Fibroblast of upper back skin (primary cell): Measurements from ENCODE around the gene SPATA19.

ENCODE experiments used
- DNase-seq: peaks from one replicate; pipeline ENCODE4 v3.0.0-alpha.2; 2013

Gene SPATA19

DNA sequence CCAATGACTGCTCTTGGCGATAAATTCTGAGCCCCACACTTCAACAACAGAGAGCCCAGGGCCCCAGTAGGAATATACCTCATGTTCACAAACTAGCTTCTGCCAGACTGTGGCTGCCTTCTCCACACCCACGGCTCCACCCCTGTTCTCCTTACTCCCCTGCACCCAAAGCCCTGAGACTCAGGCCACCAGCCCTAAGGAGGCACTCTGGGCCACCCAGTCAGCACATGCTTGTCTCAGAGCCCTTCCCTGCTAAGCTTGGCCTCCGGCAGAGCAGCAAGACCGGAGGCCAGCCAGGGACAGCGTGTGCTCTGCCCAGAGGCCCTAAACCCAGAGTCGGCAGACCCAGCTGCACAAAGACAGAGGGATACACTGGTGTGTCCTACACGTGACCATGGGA lies 27.9 kb downstream of the SPATA19 start:
- DNase-seq, result no peak

GRCh38 chr11:133816146-133816870 lies 29.0 kb downstream of the SPATA19 start:
- DNase-seq, result no peak

DNA sequence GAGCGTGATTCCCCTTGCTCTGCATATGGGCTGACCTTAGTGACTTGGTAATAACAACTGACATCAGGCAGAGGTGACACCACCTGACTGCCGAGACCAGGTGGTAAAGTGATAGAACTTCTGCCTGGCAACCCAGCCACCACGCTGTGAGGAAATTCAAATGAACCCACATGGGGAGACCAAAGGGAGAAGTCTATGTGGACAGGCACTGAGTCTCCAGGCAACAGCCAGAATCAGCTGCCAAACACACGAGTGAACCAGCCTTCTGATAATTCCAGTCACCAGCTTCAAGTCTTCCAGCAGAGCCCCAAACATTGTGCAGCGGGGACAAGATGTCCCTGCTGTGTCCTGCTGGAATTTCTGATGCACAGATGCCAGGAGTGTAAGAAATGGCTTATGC lies 29.7 kb downstream of the SPATA19 start:
- no peak for DNase-seq

- no peak for DNase-seq
These were observed 30.7 kb downstream of the SPATA19 start for GRCh38 chr11:133814588-133815100.

- DNase-seq, result no peak
These were observed 33.2 kb downstream of the SPATA19 start for GRCh38 chr11:133811850-133812685.

DNA sequence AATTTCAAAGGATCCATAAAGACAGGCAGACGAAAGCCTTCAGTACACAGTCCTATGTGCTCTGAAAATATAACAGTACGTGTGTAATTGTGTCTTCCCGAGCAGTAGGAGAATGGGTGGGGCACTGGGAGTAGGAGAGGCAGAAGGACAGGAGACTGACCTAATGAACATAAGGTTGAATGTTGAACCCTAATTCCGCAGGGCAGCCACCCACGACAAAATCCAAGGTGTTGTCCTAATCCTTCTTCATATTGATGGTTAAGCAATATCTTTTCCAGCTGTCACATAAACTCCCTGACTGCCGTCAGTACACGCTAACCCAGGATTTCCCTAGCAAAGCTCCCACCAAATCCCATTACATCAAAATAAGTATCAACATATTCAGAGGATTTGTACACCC lies 34.5 kb downstream of the SPATA19 start:
- DNase-seq, result no peak

GRCh38 chr11:133809569-133810491 lies 35.5 kb downstream of the SPATA19 start:
- DNase-seq, result no peak

DNA sequence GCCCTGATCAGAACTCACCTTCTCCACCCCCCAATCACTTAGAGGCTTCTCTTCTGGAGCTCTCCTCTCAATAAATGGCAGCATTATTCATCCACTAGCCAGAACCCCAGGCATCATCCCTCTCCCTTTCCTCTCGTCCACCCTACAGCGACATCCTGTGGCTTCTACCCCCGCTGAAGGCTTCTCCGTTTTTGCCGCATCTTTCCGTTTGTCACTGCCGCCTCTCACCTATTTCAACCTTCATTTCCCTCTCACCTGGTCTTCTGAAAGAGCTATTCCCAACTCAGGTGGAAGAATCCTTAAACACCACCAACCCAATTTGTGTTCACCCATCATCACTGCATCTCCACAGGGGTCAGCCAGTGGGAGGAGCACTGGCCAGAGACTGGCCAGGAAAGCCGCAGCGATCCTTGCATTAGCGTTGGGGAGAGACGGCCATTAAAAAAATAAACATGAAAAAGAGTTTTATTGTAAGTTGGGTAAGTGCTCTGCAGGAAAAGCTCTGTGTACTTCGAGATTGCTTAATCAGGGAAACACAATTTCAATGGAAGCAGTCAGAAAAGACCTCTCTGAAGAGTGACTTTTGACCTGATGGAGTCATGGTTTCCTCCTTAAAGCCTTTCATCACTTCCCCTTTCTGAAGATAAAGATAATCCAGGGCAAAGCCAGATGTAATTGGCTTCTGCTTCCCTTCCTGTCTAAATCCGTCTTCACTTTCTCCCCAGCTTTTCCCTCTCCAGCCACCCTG lies 36.7 kb downstream of the SPATA19 start:
- no peak for DNase-seq

DNA sequence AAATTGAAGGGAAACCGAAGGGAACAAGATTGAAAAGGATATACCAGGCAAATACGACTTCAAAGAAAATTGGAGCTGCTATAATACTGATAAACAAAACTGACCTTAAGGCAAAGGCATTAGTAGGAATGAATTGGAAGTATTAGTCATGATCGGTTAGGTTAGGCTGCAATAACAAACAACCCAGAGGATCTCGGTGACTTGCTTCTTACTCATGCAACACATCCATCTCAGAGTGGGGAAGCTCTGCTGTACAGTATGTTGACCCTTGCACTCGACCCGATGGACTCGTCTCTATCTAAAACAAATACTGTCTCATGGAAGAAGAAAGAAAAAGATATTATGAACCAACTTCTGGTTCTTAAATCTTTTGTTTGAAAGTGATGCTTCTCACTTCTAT lies 42.3 kb downstream of the SPATA19 start:
- no peak for DNase-seq

- no peak for DNase-seq
These were observed 44.0 kb downstream of the SPATA19 start for GRCh38 chr11:133801356-133801755.

- no peak for DNase-seq
These were observed 44.6 kb downstream of the SPATA19 start for GRCh38 chr11:133800666-133801065.

- no peak for DNase-seq
These were observed 47.8 kb downstream of the SPATA19 start for GRCh38 chr11:133797554-133797953.

DNA sequence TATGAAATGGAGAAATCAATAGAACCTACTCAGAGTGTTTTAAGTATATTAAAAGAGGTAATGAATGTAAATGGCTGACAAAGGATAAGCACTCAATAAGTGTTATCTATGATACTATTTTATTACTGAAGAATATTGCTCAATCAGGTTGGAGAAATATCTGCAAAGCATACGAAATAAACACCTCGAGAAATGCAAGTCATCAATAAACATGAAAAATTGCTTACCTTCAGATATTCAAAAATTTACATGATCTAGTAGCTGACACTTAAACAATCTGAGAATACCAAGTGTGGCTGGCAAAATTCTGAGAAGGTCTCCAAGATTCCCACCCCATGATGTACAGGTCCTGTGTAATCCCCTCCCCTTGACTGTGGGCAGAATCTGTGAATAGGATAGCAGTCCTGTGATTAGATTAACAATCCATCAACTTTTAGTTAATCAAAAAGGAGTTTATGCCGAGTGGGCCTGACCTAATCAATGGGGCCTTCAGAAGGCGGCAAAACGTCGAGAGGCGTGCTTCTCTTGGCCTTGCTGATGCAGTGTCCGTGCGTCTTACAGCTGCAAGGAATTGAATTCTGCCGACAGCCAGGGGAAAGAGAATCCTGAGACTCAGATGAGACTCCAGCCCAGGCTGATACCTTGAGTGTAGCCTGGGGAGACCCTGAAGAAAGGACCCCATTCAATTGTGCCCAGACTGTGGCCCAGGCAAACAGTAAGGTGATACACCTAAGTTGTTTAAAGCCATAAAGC lies 49.1 kb downstream of the SPATA19 start:
- no peak for DNase-seq

DNA sequence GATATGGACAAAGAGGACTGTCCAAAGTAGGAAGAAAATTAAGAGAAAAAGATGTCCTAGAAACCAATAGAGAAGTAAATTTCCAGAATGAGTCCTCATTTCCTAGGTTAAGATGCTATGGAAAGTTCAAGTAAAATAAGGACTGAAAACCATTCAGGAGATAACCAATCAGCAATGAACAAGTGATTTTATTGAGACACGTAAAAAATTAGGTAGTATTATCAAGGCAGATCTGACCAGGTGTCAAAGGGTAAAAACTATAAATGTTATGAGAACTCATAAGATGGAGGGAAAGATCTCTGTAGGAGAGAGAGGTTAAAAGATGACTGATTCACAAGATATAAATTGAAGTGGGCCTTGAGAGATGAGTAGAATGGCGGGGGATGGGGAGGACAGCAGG lies 50.2 kb downstream of the SPATA19 start:
- no peak for DNase-seq

GRCh38 chr11:133794205-133794604 lies 51.1 kb downstream of the SPATA19 start:
- DNase-seq, result no peak

DNA sequence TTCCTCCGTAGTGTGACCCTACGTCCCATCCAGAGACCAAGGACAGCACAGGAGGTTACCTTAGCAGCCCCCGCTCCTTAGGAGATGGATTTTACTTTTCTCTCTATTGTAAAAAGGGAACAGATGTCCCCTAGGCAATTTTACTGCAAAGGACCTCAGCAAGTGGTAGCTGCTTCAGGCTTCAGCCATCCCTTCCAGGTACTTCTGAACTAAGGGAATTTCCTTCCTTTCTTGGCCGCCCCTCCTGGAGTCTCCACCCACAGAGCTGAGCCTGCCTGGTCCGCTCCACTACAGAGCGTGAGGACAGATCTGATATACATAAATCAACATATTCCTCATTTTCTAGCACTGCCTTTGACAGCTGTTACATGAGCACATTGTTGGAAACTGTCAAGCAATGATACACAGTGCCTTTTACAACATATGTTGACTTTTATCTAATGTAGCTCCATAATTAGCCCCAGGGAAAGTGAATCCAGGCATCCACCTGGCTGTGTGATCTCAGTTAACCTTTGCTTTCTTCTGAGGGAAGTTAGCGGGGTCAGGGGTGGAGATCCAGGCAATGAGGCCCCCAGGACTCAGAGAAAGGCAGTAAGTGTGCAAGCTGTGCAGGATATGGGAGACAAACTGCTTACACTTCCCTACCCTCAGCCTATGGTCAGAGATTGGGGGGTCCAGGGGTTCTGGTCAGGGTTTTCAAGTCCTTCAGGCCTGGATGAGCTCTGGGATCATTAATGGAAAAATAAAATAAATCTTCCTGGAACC lies 51.9 kb downstream of the SPATA19 start:
- no peak for DNase-seq

DNA sequence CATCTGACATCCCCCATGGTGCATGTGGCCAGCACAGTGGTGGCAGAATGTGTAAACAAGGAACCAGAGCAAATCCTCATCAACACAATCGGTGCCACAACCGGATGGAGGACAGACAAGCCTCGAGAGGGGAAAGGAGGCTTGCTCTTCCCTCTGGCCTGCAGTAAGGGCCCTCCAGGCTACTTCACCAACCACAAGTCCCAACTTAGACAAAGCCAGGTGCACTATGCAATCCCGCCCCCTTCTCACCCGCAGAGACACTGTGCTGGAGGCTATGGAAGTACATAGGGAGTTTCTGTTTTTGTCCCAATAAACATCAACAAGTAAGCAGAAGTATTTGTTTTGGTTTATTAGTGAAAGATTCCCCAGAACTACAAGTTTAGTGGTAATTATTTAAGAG lies 54.3 kb downstream of the SPATA19 start:
- no peak for DNase-seq
